CD4-positive, alpha-beta T cell treated with Interleukin-1 beta for 1 hour (primary cell): ENCODE data around the gene SYT13.

Experiments used
- DNase-seq, 2 donors: peaks; one replicate each; pipeline ENCODE4 v3.0.0-alpha.2; 2020 to 2022

Gene SYT13

GRCh38 chr11:45245218-45246045, 40.7 kb downstream of the SYT13 start:
- no peak for DNase-seq

GRCh38 chr11:45243967-45244366, 42.2 kb downstream of the SYT13 start:
- DNase-seq: no peak

- DNase-seq: no peak
Measured at GRCh38 chr11:45239733-45240132, 46.4 kb downstream of the SYT13 start.

GRCh38 chr11:45238724-45239123, 47.4 kb downstream of the SYT13 start:
- no peak for DNase-seq

GRCh38 chr11:45237711-45238315, 48.3 kb downstream of the SYT13 start:
- DNase-seq: no peak

- no peak for DNase-seq
Measured at GRCh38 chr11:45234306-45235006, 51.7 kb downstream of the SYT13 start.

GRCh38 chr11:45233804-45234170, 52.4 kb downstream of the SYT13 start:
- no peak for DNase-seq

- DNase-seq: peak; percentile 46 to 51
Measured at GRCh38 chr11:45233121-45233803, 52.9 kb downstream of the SYT13 start.

- DNase-seq: no peak
Measured at GRCh38 chr11:45232341-45233080, 53.6 kb downstream of the SYT13 start.

GRCh38 chr11:45229401-45230020, 56.6 kb downstream of the SYT13 start:
- DNase-seq: no peak

GRCh38 chr11:45227836-45228235, 58.3 kb downstream of the SYT13 start:
- DNase-seq: no peak

GRCh38 chr11:45226901-45227300, 59.2 kb downstream of the SYT13 start:
- DNase-seq: no peak

GRCh38 chr11:45225961-45226871, 59.9 kb downstream of the SYT13 start:
- no peak for DNase-seq

GRCh38 chr11:45225277-45225676, 60.9 kb downstream of the SYT13 start:
- DNase-seq: no peak

GRCh38 chr11:45224766-45225165, 61.4 kb downstream of the SYT13 start:
- no peak for DNase-seq

GRCh38 chr11:45223496-45223895, 62.6 kb downstream of the SYT13 start:
- DNase-seq: no peak

- DNase-seq: no peak
Measured at GRCh38 chr11:45219411-45219810, 66.7 kb downstream of the SYT13 start.

- no peak for DNase-seq
Measured at GRCh38 chr11:45218705-45219104, 67.4 kb downstream of the SYT13 start.

- DNase-seq: no peak
Measured at GRCh38 chr11:45217991-45218390, 68.2 kb downstream of the SYT13 start.

- no peak for DNase-seq
Measured at GRCh38 chr11:45216901-45217300, 69.2 kb downstream of the SYT13 start.

GRCh38 chr11:45216031-45216430, 70.1 kb downstream of the SYT13 start:
- no peak for DNase-seq
